ENCODE results near the gene SKI. TPM values are rescaled to one million over a fixed set of nuclear protein-coding genes. Genes with fewer than 3 reads are reported as not detected.
"Not testable (repeated sequence)": the region's sequence is repeated elsewhere in the genome, so short reads cannot be mapped to it uniquely, and the experiment has no call there.

Gene SKI
- total RNA-seq, 1 donor, result 36.6 TPM

DNA sequence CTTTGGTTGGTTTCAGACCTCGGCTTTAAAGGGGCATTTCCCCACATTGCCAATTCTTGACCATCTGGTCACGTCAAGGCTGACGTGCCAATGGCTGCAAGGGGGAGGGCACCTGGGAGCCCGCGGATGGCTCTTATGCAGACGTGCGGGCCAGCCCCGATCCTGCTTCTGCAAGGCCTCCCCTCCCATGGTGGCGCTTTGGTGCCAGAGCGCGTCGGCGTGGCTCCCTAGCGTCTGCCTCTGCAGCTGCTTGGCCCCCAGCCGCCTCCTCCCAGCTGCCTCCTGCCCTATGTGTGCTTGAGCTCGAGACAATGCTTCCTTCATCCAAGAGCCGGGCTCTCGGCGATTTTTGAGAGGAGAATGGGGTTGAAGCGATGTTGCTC is 29.1 kb downstream of the SKI start:
- DNase-seq (ENCODE audit: low read depth), result no peak
- TF ChIP-seq, protein P1, sequence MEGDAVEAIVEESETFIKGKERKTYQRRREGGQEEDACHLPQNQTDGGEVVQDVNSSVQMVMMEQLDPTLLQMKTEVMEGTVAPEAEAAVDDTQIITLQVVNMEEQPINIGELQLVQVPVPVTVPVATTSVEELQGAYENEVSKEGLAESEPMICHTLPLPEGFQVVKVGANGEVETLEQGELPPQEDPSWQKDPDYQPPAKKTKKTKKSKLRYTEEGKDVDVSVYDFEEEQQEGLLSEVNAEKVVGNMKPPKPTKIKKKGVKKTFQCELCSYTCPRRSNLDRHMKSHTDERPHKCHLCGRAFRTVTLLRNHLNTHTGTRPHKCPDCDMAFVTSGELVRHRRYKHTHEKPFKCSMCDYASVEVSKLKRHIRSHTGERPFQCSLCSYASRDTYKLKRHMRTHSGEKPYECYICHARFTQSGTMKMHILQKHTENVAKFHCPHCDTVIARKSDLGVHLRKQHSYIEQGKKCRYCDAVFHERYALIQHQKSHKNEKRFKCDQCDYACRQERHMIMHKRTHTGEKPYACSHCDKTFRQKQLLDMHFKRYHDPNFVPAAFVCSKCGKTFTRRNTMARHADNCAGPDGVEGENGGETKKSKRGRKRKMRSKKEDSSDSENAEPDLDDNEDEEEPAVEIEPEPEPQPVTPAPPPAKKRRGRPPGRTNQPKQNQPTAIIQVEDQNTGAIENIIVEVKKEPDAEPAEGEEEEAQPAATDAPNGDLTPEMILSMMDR (IDR thresholded peaks at IDR 0.05; ENCODE audit: insufficient read depth, low read length), result no peak
- no peak overlapping the region for H3K4me3 ChIP-seq (ENCODE audit: low read depth, low read length)

DNA sequence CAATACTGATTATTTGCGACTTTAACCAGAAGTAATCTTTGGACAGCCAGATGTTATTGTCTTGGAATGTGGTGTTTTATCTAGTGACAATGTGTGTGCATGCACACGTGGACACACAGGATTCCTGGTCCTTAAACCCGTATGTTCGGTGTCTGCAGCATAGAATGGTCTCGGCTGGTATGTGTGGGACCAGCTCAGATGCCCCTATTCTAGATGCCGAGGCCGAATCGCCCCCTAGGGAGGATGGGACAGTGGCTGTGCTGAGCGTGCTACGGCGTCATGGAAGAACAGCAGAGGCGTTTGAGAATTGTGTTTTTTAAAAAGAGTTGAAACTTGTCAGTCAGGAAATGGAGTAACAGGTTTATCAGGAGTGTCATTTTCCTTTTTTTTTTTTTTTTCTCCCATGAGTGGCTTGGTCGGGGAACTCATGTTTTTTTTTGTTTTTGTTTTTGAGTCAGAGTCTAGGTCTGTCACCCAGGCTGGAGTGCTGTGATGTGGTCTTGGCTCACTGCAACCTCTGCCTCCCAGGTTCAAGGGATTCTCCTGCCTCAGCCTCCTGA is 30.1 kb downstream of the SKI start:
- no peak for DNase-seq (ENCODE audit: low read depth)
- TF ChIP-seq, protein P1 (IDR thresholded peaks at IDR 0.05; ENCODE audit: insufficient read depth, low read length), result no peak
- no peak overlapping the region for H3K4me3 ChIP-seq (ENCODE audit: low read depth, low read length)

DNA sequence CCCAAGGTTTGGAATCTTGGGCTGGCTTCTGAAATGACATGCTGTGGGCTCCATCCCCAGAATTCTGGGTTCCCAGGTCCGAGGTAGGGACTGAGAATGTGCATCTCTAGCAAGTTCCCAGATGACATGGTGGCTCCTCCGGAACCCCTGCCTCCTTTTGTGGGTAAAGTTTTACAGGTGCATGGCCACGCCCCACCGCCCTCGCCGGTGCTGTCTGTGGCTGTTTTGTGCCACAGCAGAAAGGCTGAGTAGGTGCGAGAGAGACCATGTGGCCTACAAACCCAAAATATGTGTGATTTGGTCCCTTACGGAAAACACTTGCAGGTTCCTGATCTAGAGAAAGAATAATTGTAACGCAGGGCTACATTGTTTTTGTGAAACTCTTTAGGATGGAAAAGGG is 30.9 kb downstream of the SKI start:
- no peak for DNase-seq (ENCODE audit: low read depth)
- TF ChIP-seq, protein P1 (IDR thresholded peaks at IDR 0.05; ENCODE audit: insufficient read depth, low read length), result no peak
- no peak overlapping the region for H3K4me3 ChIP-seq (ENCODE audit: low read depth, low read length)

DNA sequence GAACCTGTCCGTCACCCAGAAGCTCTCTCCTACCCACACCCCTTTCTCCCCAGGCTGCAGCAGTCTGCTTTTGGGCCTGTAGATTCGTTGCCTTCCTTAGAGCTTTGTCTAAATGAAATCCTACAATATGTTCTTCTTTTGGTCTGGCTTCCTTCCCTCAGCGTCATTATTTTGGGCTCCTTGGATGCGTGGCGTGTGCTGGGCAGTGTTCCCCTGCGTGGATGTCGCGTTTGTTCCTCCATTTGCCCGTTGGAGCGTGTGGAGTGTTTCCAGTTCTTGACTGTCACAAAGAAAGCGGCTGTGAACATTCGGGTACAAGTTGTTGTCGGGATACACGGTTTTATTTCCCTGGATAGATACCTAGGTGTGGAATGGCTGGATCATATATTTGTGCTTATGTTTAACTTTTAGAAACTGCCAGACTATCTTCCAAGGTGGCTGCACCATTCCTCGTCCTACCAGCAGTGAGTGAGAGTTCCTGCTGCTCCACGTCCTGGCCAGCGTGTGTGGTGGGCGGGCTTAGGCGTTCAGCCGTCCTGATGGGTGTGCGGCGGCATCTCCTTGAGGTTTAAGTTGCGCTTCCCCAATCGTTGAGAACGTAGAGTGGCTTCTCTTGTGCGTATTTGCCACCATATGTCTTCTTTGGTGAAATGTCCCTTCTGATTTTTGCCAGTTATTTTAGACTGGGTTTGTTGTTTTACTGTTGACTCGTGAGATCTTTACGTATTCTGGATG is 31.7 kb downstream of the SKI start:
- no peak for DNase-seq (ENCODE audit: low read depth)
- no peak overlapping the region for H3K4me3 ChIP-seq (ENCODE audit: low read depth, low read length)
- TF ChIP-seq, protein P1 (IDR thresholded peaks at IDR 0.05; ENCODE audit: insufficient read depth, low read length), result no peak

DNA sequence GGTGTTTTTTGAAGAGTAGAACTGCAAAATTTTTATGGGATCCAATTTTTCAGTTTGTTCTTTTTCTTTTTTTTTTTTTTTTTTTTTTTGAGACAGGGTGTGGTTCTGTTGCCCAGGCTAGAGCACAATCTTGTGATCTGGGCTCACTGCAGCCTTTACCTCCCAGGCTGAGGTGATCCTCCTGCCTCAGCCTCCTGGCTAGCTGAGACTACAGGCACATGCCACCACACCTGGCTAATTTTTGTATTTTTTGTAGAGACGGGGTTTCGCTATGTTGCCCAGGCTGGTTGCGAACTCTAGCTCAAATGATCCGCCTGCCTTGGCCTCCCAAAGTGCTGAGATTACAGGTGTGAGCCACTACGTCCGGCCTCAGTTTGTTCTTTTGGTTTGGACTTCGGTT is 32.4 kb downstream of the SKI start:
- H3K4me3 ChIP-seq (ENCODE audit: low read depth, low read length); DNase-seq (ENCODE audit: low read depth): not testable (repeated sequence)

DNA sequence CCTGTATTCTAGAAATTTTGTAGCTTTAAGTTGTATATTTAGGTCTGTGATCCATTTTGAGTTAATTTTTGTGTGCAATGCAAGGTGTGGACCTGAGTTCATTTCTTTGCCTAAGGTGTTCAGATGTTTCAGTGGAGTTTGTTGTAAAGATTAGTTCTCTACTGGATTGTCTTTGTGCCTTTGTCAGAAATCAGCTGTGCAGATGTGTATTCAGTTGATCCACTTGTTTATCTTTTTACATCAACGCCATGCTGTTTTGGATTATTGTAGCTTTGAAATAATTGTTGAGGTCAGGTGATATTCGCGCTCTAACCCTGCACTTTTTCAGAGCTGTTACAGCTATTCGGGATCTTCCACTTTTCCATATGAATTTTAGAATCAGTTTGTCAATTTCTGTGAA is 32.8 kb downstream of the SKI start:
- DNase-seq (ENCODE audit: low read depth), result no peak
- no peak overlapping the region for H3K4me3 ChIP-seq (ENCODE audit: low read depth, low read length)
- TF ChIP-seq, protein P1 (IDR thresholded peaks at IDR 0.05; ENCODE audit: insufficient read depth, low read length), result no peak

DNA sequence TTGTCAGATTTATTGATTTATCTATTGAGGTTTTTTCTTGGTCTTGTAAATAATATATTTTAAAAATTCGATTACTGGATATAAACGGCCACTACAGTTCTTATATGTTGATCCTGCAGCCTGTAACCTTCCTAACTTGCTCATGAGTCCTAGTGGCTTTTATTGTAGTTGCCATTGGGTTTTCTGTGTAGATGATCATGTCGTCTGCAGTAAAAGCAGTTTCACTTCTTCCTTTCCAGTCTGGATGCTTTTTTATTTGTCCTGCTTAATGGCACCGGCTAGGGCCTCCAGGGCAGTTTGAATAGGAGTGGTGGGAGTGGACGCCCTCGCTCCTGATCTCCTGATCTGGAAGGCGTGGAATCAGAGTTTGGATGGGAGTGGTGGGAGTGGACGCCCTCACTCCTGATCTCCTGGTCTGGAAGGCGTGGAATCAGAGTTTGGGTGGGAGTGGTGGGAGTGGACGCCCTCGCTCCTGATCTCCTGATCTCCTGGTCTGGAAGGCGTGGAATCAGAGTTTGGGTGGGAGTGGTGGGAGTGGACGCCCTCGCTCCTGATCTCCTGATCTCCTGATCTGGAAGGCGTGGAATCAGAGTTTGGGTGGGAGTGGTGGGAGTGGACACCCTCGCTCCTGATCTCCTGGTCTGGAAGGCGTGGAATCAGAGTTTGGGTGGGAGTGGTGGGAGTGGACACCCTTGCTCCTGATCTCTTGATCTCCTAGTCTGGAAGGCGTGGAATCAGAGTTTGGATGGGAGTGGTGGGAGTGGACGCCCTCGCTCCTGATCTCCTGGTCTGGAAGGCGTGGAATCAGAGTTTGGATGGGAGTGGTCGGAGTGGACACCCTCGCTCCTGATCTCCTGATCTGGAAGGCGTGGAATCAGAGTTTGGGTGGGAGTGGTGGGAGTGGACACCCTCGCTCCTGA is 33.6 kb downstream of the SKI start:
- DNase-seq (ENCODE audit: low read depth); H3K4me3 ChIP-seq (ENCODE audit: low read depth, low read length): not testable (repeated sequence)
